Skin of body (tissue), 2 donors: ENCODE results near the gene FOXR1. TPM values are rescaled to one million over a fixed set of nuclear protein-coding genes. Genes with fewer than 3 reads are reported as not detected.
A peak's percentile ranks its signal among the peaks of the same experiment; 100 is the strongest.

Source experiments
- DNase-seq: peaks from one replicate; lab custom pipeline; 2025; lab: John Stamatoyannopoulos, UW
- total RNA-seq: library from RNA; depleted of rRNA; stranded (reverse); fragments of >200 nt; gene quantifications from one replicate; pipeline ENCODE4 v1.2.3, GENCODE V29; 2014

The FOXR1 gene, protein sequence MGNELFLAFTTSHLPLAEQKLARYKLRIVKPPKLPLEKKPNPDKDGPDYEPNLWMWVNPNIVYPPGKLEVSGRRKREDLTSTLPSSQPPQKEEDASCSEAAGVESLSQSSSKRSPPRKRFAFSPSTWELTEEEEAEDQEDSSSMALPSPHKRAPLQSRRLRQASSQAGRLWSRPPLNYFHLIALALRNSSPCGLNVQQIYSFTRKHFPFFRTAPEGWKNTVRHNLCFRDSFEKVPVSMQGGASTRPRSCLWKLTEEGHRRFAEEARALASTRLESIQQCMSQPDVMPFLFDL
- total RNA-seq: not detected

DNA sequence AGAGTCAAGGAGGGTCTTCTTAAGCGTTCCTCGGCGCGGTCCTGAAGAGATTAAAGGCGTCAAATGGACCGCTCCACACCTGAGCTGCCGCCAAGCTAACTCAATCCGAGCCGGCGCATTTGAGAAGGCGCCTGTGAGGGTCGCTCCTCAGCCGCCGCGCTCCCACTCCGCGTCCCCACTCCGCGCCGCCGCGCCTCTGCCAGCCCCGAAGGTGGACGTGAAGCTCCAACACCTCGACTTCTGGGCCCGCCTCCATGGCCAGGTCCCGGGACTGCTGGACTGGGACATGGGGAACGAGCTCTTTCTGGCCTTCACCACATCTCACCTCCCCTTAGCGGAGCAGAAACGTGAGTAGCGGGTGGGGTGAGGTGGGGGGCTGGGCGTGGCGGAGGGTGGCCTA lies at the start of gene FOXR1:
Gene FOXR1, plus strand, starts transcription at position 116 of the 400 bp plus-strand sequence. Its CDS starts 171 bp downstream, at position 287.
- DNase-seq: no peak

DNA sequence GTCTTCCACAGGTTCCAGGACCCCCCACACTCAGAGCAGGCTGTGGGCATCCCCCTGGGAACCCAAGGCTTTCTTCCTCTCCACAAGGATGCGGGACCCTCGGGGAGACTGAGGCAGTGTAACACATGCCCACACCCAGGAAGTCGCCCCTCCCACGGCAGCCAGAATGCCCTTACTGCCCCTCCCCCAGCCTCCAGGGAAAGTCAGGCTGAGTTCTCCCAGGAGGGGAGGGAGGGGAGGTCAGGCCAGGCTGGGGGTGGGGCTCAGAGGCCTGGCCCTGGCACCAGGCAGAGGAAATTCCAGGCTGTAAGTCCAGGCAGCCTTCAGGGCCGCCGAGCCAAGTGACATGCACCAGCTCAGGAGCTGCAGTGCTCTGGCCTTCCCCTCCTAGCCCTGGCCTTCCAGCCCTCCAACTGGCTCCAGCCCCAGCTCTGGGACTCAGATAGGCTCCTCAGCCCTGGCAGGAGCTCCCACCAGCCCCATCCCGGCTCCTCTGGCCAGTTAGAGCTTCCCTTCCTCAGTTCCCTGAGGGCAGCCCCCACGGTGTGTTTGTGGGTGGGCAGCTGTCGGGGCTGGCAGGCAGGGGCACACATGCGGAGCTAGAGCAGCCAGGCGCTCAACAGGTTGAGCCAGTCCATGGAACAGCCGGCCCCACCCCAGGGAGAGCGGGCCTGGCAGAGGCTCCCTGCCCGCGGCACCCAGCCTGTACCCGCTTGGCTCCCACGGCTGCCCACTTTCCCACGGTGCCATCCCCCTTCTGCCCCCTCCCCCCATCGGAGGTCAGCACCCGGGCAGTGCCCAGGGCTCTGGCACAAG lies 49.4 kb upstream of the FOXR1 start:
- DNase-seq: no peak

DNA sequence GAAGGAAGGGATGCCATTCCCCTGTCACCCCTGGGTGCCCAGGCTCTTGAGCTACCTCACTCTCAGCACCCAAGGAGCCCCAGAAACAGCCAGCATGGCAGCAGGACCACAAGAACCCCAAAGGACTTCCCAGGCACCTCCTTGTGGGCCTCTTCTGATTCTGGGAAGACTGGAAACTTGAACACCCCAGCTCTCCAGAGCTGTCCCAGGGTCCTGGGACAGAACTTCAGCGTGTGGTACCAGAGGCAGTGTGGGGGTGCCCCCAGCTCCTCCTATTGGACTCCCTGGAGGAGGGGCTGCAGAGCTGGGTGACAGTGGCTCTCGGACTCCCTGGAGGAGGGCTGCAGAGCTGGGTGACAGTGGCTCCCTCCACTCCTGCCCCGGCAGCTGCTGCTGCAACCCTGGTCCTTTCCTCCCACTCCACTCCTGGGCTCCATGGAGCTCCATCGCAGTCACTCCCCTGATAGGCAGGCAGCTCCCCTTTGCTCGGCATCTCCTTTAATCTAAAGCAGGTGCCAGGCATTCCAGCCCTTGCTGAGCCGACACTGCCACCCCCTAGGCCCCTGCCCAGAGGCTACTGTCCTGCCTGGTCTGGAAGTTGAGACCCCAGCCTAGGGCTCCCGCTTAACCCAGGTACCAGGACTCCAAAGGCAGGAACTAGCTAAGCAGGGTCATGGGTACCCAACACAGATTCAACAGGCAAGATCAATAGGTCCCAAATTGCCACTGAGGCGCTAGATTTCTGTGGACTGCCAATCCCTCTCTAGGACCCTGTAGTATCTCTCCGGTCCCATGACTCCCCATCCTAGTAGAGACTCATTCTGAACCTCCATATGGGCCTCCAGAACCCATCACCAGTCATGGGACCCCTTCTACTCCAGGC lies 48.6 kb upstream of the FOXR1 start:
- DNase-seq: no peak

DNA sequence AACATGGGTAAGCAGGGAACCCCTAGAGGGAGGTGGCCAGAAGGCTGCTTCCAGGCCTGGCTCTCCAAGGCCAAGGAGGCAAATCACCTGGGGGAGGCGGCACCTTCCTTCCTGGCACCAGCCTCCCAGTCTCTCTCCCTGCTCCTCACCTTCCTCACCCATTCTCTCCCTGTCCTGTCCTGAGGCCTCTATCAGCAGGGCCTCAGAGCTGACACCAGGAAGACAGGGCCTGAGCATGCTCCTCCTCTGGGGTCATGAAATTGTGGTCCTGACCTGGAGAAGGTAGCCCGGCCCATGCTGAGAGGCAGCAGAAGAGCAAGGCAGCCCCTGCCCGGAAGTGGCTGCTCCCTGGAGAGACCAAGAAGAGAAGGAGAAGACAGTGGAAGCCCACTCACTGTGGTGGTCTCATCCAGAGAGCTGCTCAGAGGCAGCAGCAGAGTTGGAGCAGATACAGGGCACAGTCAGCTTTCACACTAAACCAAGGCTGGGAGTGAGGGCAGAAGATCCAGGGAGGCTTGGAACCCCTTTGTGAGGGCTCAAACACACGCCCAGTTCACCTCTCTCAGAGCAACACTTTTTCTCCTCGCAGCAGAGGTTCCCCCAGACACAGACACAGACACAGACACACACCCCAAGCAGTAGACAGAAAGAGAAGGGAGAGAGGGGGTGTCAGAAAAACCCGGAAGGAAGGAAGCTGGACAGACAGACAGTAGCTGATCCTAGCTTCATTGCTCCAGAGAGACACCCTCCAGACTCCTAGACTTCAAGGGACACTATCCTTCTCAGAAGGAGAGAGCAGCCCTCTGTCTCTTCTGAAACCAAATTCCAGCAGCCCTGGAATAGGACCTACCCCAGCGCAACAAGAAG lies 47.6 kb upstream of the FOXR1 start:
- no peak for DNase-seq

DNA sequence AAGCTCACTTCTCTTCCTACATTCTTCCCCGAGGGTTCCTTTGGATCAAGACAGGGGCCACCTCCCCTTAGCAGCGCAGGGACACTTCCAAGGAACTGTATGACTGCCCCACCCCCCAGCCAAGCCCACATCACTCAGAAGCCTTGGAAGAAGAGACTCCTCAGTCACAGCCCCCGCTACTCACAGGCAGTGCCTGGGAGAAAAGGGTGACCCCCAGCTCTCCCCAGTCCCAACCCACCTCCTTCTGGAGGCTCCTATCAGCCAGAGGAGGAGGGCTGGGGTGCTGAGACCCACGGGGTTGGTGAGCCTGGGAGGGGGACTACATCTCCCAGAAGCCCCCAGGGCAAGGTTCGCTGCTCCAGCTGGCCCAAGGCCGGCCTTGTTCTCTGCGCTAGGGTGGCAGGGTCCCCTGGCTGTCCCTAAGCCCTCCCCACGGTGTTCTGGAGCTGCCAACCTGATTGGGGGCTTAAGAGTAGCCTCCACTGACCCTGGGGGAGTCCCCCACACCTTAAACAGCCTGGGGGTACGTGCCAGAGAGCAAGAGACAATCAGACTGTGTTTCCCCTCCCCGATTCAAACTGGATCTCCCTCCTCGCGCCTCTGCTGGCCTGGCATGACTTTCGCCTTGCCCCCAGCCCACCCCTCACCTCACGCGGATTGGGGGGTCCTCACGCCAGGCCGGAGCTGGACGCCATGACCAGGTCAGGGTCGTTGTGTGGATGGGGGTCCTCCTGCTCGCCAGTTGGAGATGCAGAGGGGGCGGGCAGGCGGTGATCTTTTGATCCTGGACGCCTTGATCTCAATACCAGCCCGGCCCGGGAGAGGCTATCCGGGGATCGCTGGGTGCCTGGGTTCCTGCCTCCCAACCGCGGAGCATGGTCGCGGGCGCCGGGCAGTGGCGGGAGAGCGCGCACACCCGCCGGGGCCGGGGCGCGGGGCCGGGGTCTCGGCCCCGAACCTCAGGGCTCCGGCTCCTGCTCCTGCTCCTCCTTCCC lies 46.7 kb upstream of the FOXR1 start:
- peak; percentile 27 for DNase-seq

DNA sequence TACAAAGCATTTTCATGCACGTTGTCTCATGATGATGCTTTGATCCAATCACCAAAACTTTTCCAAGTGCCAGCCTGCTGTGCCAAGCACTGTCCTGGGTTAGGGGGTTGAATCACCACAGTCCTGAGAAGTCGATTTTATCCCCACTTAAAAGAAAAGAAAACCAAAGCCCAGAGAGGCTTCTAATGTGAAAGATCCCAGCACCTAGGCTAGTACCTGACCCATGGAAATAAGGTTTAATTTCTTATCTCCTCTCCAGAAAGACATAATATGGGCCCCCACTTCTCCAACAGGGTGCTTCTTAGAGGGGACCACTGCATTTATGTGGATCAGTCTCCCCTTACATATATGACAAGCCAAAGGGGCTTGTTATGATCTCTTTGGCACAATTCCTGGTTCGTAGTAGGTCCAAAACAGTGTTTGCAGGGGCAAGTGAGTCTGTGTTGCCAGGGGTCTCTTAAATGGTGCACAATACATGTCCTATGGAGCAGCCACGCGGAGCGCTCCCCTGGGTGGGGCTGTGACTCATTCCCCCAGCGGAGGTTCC lies 43.9 kb upstream of the FOXR1 start:
- DNase-seq: no peak

DNA sequence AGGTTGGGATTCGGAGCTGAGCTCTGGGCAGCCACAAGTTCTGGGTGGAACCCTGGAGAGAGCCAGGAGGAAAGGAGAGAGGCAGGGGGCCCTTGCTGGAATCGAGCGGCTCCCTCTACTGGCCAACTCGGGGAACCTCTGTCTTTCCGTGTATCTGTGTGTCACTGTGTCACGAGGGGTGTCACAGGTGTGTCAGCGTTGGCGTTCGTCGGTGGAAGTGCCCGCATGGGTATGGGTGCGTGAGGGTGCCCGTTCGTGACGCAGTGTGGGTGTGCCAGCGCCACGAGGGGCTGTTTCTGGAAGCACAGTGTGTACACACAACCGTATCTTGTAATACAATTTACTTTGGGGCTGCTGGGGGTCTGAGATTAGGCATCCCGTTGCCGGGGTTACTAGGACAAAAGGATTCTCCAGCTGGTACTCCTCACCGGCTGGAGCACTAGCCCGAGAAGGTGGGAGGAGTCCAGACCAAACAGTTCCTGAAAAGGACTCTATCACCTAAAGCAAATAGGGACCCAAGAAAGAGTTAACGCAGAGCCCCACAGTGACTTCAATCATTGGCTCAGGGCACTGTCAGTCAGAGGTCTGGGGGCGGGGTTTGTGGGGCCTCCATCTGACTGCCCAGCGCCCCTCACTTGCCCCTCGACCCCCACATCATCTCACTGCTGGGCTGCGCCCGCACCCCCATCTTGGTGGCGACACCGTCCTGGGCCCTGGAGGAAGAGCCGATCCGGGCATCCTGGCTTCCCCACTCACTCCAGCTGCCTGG lies 43.3 kb upstream of the FOXR1 start:
- DNase-seq: peak; percentile 91

DNA sequence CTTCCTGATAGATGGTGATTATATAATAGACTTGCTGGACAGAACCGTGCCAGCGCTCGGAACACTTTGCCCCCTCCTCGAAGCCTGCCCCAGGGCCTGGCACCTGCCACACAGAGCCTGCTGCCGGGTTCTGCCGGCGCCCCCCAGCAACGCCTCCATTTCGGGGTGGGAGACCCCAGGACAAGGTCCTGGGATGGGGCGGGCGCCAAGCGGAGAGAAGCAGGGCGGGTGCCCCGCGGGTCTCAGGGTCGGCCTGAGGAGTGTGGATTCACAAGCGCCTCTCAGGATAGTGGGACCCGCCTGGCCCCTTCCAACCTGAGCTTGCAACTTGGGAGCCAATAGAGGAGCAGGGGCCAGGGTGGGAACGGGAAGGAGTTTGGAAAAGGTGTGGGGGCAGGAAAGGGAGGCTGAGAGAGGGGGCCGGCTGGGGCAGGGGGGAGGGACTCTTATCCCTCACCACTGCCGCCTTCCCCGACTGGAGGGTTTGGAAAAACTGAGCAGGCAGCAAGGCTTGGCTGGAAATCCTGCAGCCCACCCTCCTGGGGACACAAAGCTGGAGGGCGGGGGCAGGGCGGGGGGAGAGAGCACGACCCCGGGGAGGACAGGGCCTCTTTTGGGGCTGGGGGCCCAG lies 42.6 kb upstream of the FOXR1 start:
- peak; percentile 96 for DNase-seq

DNA sequence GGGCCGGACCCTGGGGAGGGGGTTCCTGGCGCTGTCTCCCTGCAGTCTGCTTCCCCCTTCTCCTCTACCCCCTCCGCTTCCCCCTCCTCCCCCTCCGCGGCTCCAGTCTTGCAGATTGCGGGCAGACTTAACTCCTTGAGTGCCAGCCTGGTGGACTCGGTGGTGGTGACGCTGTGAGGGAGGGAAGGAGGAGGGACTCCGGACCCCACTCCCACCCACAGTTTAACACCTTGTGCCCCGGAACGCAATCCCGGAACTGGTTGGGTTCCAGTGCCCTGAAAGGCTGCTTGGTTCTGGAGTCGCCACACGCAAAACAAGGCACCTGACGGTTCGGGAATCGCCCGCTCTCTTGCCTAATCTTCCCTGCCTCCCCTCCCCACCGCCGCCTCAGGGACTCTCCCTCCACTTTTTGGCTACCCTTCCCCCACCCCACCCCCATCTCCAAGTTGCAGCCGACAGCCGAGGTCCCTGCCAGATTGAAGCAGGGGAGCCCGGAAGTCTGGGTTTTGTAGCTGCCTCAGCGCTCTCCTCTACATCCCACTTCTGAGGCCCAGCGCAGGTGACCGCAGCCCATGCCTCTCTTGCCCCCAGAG lies 42.0 kb upstream of the FOXR1 start:
- DNase-seq: peak; percentile 96

DNA sequence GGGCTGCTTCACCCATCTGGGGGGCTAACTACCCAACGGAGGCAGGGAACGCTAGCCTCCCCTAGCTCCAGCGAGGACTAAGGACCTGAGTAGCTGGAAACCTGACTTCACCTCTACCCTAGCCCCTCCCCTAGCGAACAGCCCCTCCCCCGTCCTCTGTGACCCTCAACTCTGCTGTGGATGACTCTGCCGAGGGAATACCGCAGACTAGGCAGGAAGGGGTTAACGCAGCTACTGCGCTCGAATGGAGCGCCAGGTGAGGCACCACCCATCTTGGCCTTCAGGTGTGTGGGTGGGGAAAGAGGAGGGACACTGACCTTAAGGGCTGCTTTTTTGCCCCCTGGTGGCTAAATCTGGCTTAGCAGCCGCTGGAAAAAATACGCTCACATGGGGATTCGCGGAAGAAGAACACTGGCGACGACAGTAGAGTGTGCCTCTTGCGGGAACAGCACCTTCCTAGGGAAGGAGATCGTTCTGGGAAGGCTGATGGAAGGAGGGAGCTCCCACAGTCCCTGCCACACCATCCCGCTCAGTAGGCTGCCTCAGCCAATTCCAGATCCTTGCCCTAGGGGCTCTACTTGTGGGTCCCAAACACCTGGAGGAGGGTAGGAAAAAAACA lies 41.4 kb upstream of the FOXR1 start:
- DNase-seq: peak; percentile 67

DNA sequence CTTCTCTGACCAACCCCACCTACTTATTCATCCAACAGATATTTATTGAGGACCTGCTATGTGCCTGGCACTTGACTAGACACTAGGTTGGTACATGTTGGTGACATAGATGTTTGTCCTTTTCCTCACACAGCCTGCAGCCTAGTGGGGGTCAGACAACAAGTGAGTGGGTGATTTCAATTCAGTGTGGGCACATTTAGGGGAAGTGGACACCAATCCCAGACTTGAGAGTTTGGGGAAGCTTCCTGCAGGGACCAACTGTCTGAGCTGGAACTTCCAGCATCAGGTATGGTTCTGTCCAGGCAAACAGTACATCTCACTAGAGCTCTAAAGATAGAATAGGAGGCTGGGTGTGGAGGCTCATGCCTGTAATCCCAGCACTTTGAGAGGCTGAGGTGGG lies 40.0 kb upstream of the FOXR1 start:
- DNase-seq: no peak

DNA sequence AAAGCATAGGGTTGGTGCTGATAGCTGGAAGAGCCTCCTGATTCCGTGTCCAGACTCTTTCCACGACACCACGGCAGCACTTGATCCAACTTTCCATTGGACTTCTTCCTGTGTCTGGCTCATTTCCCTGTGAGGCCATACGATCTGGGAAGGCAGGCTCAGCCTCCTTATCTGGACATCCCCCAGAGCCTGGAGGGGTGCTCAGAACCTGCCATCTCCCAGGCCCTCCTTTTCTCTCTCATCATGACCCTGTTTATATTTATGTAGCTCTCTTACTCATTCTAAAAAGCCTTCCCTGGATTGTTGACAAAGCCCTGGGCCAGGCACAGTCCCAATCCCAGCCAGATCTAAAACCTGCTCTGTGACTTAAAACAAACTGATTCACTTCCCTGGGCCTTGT lies 38.1 kb upstream of the FOXR1 start:
- peak; percentile 31 for DNase-seq

DNA sequence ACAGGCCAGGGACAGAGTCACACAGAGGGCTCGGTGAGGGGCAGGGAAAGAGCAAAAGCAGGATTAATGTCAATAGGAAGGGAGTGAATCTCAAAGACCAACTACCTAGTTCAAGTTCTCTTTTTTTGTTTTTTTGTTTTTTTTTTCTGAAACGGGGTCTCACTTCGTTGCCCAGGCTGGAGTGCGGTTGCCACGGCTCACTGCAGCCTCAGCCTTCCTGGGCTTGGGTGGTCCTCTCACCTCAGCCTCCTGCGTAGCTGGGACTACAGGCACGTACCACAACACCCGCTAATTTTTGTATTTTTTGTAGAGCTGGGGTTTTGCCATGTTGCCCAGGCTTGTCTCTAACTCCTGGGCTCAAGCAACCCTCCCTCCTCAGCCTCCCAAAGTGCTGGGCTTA lies 36.2 kb upstream of the FOXR1 start:
- no peak for DNase-seq

DNA sequence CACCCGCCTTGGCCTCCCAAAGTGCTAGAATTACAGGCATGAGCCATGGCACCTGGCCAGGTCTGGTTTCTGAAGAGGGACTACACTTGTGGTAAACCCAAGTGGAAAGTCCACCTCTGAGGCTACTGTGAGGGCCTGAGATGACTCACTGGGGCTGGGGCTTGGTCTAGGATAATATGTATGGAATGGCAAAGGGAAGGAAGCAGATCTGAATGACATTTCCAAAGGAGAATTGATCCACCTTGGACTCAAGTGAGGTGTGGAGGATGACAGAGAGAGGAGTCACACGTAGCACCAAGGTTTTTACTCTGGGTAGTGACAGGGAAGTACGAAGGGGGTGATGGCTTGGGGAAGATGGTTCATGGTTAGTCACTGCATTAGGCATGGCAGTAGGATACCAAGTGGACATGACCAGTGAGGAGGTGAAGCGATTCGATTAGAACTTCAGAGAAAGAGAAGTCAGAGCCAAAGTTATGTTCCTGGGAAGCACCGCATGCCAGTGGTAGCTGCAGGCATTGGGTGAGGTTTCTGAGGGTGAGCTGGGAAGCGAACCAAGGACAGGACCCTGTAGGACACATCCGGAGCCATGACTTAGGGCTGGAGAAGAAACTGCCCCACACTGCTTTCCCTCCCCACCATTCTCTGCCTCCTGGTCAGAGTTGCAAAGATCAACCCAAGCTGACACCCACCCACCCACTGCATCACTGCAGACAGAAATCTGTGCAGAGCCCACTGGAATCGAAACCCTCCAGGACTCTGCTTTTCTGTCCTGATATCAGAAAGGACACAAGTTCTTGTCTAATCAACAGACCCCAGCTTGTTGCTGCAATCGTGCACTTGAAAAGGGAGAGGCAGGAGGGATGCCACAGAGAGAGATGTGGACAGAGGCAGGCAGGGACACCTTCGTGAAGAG lies 32.8 kb upstream of the FOXR1 start:
- no peak for DNase-seq

DNA sequence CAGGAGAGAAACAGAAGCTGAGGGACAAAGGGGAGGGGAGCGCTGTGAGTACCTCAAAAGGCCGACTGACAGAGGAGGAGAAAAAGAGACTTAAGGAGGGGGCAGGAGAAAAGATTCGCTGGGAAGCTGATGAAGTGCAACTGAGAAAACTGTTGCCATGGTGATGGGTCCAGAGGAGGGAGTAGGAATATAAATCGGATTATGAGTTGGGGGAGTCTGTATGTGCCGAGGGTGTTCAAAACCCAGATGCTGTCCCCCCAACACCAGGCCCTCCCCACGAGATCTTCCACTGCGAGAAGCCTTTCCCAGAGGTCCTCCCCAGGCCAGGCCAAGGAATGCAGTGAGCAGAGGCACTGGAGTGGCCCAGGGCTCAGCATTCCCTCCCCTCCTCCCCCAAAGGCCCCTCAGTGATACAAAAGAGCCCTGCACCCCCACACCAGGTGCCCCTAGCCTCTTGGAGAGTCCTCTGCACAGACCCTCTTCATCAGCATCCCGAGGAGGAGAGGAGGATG lies 32.1 kb upstream of the FOXR1 start:
- no peak for DNase-seq
